Measurements from ENCODE around the gene RAF1.

- TF ChIP-seq, protein P1, sequence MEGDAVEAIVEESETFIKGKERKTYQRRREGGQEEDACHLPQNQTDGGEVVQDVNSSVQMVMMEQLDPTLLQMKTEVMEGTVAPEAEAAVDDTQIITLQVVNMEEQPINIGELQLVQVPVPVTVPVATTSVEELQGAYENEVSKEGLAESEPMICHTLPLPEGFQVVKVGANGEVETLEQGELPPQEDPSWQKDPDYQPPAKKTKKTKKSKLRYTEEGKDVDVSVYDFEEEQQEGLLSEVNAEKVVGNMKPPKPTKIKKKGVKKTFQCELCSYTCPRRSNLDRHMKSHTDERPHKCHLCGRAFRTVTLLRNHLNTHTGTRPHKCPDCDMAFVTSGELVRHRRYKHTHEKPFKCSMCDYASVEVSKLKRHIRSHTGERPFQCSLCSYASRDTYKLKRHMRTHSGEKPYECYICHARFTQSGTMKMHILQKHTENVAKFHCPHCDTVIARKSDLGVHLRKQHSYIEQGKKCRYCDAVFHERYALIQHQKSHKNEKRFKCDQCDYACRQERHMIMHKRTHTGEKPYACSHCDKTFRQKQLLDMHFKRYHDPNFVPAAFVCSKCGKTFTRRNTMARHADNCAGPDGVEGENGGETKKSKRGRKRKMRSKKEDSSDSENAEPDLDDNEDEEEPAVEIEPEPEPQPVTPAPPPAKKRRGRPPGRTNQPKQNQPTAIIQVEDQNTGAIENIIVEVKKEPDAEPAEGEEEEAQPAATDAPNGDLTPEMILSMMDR (IDR thresholded peaks at IDR 0.05), result no peak
- TF ChIP-seq POLR2A (IDR thresholded peaks at IDR 0.05), result no peak
These were observed 94.1 kb downstream of the RAF1 start for GRCh38 chr3:12569836-12570235.
